ENCODE results near the gene RAC3.

DNA sequence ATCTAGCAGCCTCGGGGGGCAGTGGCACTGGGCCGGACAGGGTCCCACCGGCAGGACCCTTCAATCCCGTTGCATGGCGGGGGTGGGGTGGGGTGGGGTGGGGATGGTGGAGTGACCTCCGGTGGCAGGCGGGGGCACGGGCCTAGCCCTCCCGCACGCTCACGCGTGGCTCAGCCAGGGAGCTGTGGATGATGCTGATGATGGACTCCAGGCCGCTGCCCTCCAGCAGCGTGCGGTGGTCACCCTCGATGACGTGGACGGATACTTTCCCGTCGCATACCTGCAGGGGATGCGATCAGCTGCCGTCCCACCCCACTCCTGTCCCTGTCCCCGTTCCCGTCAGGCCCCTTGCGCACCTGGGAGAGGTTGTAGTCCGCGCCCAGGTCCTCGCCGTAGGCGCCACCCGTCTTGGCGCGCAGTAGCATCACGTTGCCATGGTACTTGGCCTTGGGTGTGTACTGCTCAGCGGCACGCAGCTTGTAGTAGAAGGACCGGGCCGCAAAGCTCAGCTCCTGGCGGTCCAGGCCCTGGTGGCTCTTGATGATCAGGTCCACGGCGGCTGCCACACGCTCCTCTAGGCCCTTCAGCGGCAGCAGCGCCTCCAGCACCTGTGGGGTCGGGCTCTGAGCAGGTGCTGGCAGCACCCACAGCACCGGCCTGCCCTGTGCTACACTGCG, 47.7 kb downstream of the RAC3 start:
- TF ChIP-seq, protein P1, sequence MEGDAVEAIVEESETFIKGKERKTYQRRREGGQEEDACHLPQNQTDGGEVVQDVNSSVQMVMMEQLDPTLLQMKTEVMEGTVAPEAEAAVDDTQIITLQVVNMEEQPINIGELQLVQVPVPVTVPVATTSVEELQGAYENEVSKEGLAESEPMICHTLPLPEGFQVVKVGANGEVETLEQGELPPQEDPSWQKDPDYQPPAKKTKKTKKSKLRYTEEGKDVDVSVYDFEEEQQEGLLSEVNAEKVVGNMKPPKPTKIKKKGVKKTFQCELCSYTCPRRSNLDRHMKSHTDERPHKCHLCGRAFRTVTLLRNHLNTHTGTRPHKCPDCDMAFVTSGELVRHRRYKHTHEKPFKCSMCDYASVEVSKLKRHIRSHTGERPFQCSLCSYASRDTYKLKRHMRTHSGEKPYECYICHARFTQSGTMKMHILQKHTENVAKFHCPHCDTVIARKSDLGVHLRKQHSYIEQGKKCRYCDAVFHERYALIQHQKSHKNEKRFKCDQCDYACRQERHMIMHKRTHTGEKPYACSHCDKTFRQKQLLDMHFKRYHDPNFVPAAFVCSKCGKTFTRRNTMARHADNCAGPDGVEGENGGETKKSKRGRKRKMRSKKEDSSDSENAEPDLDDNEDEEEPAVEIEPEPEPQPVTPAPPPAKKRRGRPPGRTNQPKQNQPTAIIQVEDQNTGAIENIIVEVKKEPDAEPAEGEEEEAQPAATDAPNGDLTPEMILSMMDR (IDR thresholded peaks at IDR 0.05): no peak
- TF ChIP-seq POLR2A (IDR thresholded peaks at IDR 0.05): no peak
